GOT3 (cell line): ENCODE data around the gene WNT9A.
"Not testable (repeated sequence)": the region's sequence is repeated elsewhere in the genome, so short reads cannot be mapped to it uniquely, and the experiment has no call there.

Experiments used
- DNase-seq: peaks from one replicate; lab custom pipeline; 2025; ENCODE audit warnings: mixed read lengths; lab: John Stamatoyannopoulos, UW

The WNT9A gene

GRCh38 chr1:227910511-227911153 lies 37.1 kb downstream of the WNT9A start:
- DNase-seq = no peak

- DNase-seq = not testable (repeated sequence)
These were observed 37.8 kb downstream of the WNT9A start for GRCh38 chr1:227909923-227910328.

- DNase-seq = no peak
These were observed 38.5 kb downstream of the WNT9A start for GRCh38 chr1:227909188-227909587.

- DNase-seq = no peak
These were observed 39.4 kb downstream of the WNT9A start for GRCh38 chr1:227908359-227908758.

- DNase-seq = no peak
These were observed 40.2 kb downstream of the WNT9A start for GRCh38 chr1:227907439-227908015.

- no peak for DNase-seq
These were observed 41.1 kb downstream of the WNT9A start for GRCh38 chr1:227906550-227907071.

- no peak for DNase-seq
These were observed 41.9 kb downstream of the WNT9A start for GRCh38 chr1:227905573-227906487.

GRCh38 chr1:227904541-227905335 lies 43.0 kb downstream of the WNT9A start:
- no peak for DNase-seq

- no peak for DNase-seq
These were observed 43.9 kb downstream of the WNT9A start for GRCh38 chr1:227903614-227904501.

GRCh38 chr1:227903061-227903521 lies 44.6 kb downstream of the WNT9A start:
- no peak for DNase-seq

GRCh38 chr1:227902641-227902990 lies 45.1 kb downstream of the WNT9A start:
- no peak for DNase-seq

- DNase-seq = no peak
These were observed 45.7 kb downstream of the WNT9A start for GRCh38 chr1:227901906-227902640.

GRCh38 chr1:227901239-227901905 lies 46.4 kb downstream of the WNT9A start:
- no peak for DNase-seq

GRCh38 chr1:227900571-227901051 lies 47.1 kb downstream of the WNT9A start:
- DNase-seq = no peak

- no peak for DNase-seq
These were observed 47.8 kb downstream of the WNT9A start for GRCh38 chr1:227899820-227900449.

- DNase-seq = no peak
These were observed 48.5 kb downstream of the WNT9A start for GRCh38 chr1:227899141-227899819.

- no peak for DNase-seq
These were observed 49.1 kb downstream of the WNT9A start for GRCh38 chr1:227898502-227899140.
